H1 (cell line): ENCODE data around the gene FAM186B. TPM values are rescaled to one million over a fixed set of nuclear protein-coding genes. Genes with fewer than 3 reads are reported as not detected.

Experiments used
- CHD1 ChIP-seq: IDR thresholded peaks from 2 replicates; pipeline ENCODE4 v1.6.1; 2012; ENCODE audit warnings: low read depth, low read length, improper control_type of control experiment
- CHD2 ChIP-seq: IDR thresholded peaks from 2 replicates; pipeline ENCODE4 v1.6.1; 2012; ENCODE audit warnings: low read length, improper control_type of control experiment
- CHD7 ChIP-seq: fragments of 300-600 bp; sonication (generic); IDR thresholded peaks from 2 replicates; pipeline ENCODE4 v1.7.1; 2012; ENCODE audit warnings: low read length, moderate library complexity, mild to moderate bottlenecking, inconsistent platforms; ENCODE audit not compliant: insufficient replicate concordance
- CTBP2 ChIP-seq: IDR thresholded peaks from 2 replicates; pipeline ENCODE4 v1.7.0; 2011; ENCODE audit warnings: borderline replicate concordance, mild to moderate bottlenecking, moderate library complexity, mixed read lengths, low read length; ENCODE audit not compliant: insufficient read depth, insufficient read length
- HDAC6 ChIP-seq: IDR thresholded peaks from one replicate; pipeline ENCODE4 v1.7.1; 2012; ENCODE audit warnings: low read depth, mild to moderate bottlenecking, inconsistent platforms, low read length, moderate library complexity
- NRF1 ChIP-seq: IDR thresholded peaks from 2 replicates; pipeline ENCODE4 v1.6.1; 2011; ENCODE audit warnings: mild to moderate bottlenecking, low read depth, low read length, improper control_type of control experiment
- RFX5 ChIP-seq: IDR thresholded peaks from 2 replicates; pipeline ENCODE4 v1.6.1; 2011; ENCODE audit warnings: low read depth, low read length, improper control_type of control experiment, borderline replicate concordance
- SAP30 ChIP-seq: fragments of 300-600 bp; sonication (generic); IDR thresholded peaks from 2 replicates; pipeline ENCODE4 v1.7.1; 2012; ENCODE audit warnings: low read length, moderate library complexity, mild to moderate bottlenecking, inconsistent platforms; ENCODE audit not compliant: insufficient read depth, insufficient replicate concordance
- polyA plus RNA-seq, 7 experiments: library from polyadenylated mRNA; depleted of rRNA in 3 of 7; stranded (reverse) in 5 of 7; unstranded in 2 of 7; fragments of >200 nt in 5 of 7; fragments of 200-250 nt in 2 of 7; gene quantifications; 1 replicate in 5 of 7; 2 replicates in 1 of 7; 4 replicates in 1 of 7; pipeline versions ENCODE4 v1.2.1 to v1.2.3, GENCODE V29; 2011 to 2013; ENCODE audit warnings: missing spikeins in 2 of 7, mixed read lengths in 2 of 7
- total RNA-seq: library from RNA; stranded (reverse); fragmentation: NEBNext Ultra II Directional; extraction: Animal tissue kit (Norgen Biotek cat#: 25700); gene quantifications from 2 replicates; pipeline ENCODE4 v1.2.1, GENCODE V29; 2021

FAM186B gene
- total and polyA plus RNA-seq, 2 of the 8 experiments (the other 6 are each of a cell fraction or from before 2014, with no cell fraction given), result 0.12 to 0.73 TPM

DNA sequence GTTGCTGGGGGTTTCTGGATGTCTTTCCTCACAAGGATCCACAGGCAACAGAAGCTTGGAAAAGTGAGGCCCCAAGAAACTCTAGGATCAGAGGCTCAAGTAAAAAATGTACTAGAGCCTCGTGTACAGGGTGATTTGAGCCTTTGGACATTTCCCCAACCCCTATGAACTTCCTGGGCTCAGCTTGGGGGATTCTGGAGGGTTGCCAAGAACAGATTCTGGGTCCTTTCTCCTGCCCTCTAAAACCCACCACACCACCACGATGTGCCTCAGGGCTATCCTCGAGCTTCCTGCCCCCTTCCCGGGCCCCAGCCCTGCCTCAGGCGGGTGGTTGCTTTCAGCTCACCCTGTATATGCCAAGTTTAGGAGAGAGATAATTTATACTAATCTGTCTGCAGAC lies 583 bp downstream of the FAM186B start (continued):
- TF ChIP-seq CHD7, result no peak
- TF ChIP-seq CHD2, result no peak
- TF ChIP-seq CTBP2, result no peak
- no peak for TF ChIP-seq RFX5
- TF ChIP-seq NRF1, result no peak
- no peak for TF ChIP-seq SAP30
- TF ChIP-seq CHD1, result no peak
- TF ChIP-seq HDAC6, result no peak
